ENCODE measurements around the gene SLIT2. TPM values are rescaled to one million over a fixed set of nuclear protein-coding genes. Genes with fewer than 3 reads are reported as not detected.

Gene SLIT2
- total RNA-seq, 1 experiment from 2014 or later, result 3.8 TPM

GRCh38 chr4:20281453-20281852, 29.7 kb downstream of the SLIT2 start:
- H3K27ac ChIP-seq (ENCODE audit: low read depth, low read length), result no peak overlapping the region
- intact Hi-C loops (cut with micrococcal nuclease), result no loop called here
- H3K9ac ChIP-seq (ENCODE audit: low read length), result no peak overlapping the region
- H3K27me3 ChIP-seq (ENCODE audit: insufficient read depth, low read length), result no peaks in the 10 kb centered on the region
- no peak overlapping the region for H3K4me3 ChIP-seq (replicated peaks in 1 of 2; ENCODE audit: low read depth in 1 of 2, low read length in 2 of 2)
- no TSS peak for BruUV-seq (replicated peaks)
- no peaks in the 10 kb centered on the region for H3K79me2 ChIP-seq (ENCODE audit: insufficient read depth, low read length)
- CTCF ChIA-PET, result no interaction called here
- RAD21 ChIA-PET (ENCODE audit: low non-redundant PET in 1 of 2, low total read pairs in 2 of 2, uncharacterized antibody in 2 of 2, unreplicated experiment in 2 of 2), result no interaction called here
- no peaks in the 10 kb centered on the region for H3K9me2 ChIP-seq (ENCODE audit: insufficient read depth)
- H3K9me3 ChIP-seq (ENCODE audit: control insufficient read depth in 1 of 2, insufficient read depth in 1 of 2, low read depth in 1 of 2, low read length in 2 of 2), result no peaks in the 10 kb centered on the region
- no peaks in the 10 kb centered on the region; the same call in 1 of the 2 replicates for H4K20me1 ChIP-seq (ENCODE audit: insufficient read depth)
- H2AFZ ChIP-seq (ENCODE audit: low read depth, low read length, poor library complexity, severe bottlenecking), result no peak overlapping the region
- no peaks in the 10 kb centered on the region for H3K4me1 ChIP-seq (ENCODE audit: control insufficient read depth in 1 of 2, insufficient read depth in 2 of 2, low read length in 2 of 2)
- no peak overlapping the region for H3K4me2 ChIP-seq (ENCODE audit: low read length)
- DNase-seq (ENCODE audit: low read depth, low spot score) (no peak), ATAC-seq (no peak)
- no peak for TF ChIP-seq TCF7L2 (IDR thresholded peaks at IDR 0.05; ENCODE audit: borderline replicate concordance, extremely low read depth, insufficient read depth, insufficient read length)
- TF ChIP-seq REST (IDR thresholded peaks at IDR 0.05; ENCODE audit: low read depth), result no peak
- no peak for TF ChIP-seq ATF3 (IDR thresholded peaks at IDR 0.05)
- TF ChIP-seq YY1 (IDR thresholded peaks at IDR 0.05; ENCODE audit: extremely low read depth, insufficient replicate concordance, low read depth, low read length), result no peak
- TF ChIP-seq POLR2A (IDR thresholded peaks at IDR 0.05; ENCODE audit: borderline replicate concordance, extremely low read depth, insufficient read depth, insufficient read length), result no peak
- TF ChIP-seq FOSL1 (IDR thresholded peaks at IDR 0.05; ENCODE audit: low read depth), result no peak
- no peak for TF ChIP-seq RAD21 (IDR thresholded peaks at IDR 0.05; ENCODE audit: low read depth)
- no peak for TF ChIP-seq POLR2AphosphoS5 (IDR thresholded peaks at IDR 0.05; ENCODE audit: low read depth, low read length)
- TF ChIP-seq EZH2 (IDR thresholded peaks at IDR 0.05), result no peak
- no peak for TF ChIP-seq CBX3 (IDR thresholded peaks at IDR 0.05; ENCODE audit: low read depth)
- no peak for TF ChIP-seq SIN3A (IDR thresholded peaks at IDR 0.05; ENCODE audit: low read depth)
- no peaks in the 10 kb centered on the region for H3K36me3 ChIP-seq (ENCODE audit: control insufficient read depth in 1 of 2, insufficient read depth in 2 of 2, low read length in 2 of 2)
- POLR2A ChIA-PET, result no interaction called here

Data from HCT116 (cell line).